Right renal pelvis (tissue), 4 donors: ENCODE data around the gene CCL17. TPM values are rescaled to one million over a fixed set of nuclear protein-coding genes. Genes with fewer than 3 reads are reported as not detected.

Experiments
- DNase-seq, 4 donors: peaks; one replicate each; pipeline ENCODE4 v3.0.0-alpha.2; 2013; ENCODE audit warnings: low read depth in 4 of 4, low spot score in 3 of 4, missing footprints in 1 of 4
- polyA plus RNA-seq, 4 donors: library from polyadenylated mRNA; unstranded; fragments of 120-200 nt; gene quantifications; one replicate each; pipeline ENCODE4 v1.2.1, GENCODE V29; 2013; ENCODE audit not compliant: insufficient read length in 4 of 4

The CCL17 gene
- polyA plus RNA-seq, 4 donors, result 0.13 to 0.32 TPM; not detected in 2

DNA sequence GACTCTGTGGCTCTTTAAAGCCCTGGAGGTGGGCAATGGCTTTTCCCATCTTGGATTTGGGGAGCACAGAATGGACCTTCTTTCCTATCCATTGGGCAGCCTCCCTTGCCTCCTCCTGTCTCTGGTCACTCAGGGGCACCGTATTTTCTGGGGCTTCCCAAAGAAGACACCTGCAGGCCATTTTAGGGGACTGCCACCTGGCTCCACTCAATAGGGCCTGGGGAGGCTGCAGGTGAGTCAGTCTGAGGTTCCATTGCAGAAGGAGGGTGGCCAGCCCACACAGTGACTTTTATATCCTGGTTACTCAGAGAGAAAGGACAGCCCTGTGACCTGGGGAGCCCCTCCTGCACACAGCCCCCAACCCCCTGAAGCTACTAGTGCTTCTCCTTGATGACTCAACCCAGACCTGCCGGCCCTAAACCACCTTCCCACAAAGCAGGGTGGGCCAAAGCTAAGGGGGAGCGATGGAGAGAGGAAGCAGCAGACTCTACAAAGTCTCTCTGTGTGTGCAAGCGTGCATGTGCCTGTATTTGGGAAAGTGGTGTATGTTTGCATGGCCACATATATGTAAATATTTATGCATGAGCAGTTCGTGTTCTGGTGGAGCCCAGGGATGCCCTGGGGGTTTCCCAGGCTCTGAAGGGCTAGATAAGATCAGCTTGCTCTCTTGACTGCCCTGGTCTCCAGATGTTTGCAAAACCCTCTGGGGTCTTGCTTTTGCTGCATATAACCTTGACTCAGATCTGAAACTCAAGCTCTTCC, 27.3 kb upstream of the CCL17 start:
- DNase-seq, result no peak

DNA sequence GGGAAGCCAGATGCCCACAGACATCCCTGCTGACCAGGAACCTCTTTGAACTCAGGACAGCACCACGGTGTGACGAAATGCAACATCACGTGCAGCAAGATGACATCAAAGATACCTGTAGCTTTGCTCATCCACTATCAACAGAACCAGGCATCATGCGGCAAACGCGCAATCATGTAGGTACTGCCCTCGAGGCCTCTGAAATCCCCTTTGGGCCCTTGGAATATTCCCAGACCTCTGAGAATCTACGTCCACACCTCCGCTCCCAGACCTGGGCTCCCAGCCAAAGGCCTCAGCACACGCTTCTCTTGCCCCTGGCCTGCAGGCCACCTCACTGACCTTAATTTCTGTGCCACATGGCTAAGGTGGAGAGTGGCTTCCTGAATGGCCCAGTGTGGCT, 25.0 kb upstream of the CCL17 start:
- no peak for DNase-seq

DNA sequence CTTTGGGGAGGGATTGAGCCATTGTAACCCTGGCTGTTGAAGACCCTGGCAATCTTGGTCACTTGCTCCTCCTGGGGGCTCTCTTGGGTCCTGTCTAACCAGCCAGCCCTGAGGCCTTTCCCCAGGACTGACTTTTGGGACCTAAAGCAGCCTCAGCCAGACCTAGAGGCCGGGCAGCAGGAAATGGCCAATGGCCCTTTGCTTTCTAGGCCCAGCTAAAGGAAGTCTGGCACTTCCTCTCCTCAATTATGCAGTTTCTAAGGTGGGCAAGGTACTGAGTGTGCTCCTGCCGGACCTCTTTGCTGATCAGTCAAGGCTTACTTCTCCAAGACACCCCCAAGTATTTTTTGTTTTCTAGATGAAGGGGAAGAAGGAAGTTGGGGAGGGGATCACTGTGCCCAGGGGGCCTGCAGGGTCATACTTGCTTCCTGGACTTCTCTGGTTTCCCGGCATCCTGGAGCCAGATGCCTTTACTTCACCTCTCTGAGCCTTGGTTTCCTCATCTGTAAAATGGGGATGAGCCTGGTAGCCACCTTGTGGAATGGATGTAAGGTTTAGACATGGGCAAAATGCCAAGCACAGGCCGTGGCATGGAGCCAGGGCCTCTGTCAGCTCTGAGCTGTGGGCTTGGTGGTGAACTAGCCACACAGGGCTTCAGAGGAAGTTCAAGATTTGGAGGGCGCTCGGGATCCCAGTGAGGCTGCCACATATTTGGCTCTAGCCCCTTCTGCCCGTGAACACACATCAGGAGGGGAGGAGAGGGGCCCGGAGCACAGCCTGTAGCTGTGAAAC, 23.7 kb upstream of the CCL17 start:
- no peak for DNase-seq

DNA sequence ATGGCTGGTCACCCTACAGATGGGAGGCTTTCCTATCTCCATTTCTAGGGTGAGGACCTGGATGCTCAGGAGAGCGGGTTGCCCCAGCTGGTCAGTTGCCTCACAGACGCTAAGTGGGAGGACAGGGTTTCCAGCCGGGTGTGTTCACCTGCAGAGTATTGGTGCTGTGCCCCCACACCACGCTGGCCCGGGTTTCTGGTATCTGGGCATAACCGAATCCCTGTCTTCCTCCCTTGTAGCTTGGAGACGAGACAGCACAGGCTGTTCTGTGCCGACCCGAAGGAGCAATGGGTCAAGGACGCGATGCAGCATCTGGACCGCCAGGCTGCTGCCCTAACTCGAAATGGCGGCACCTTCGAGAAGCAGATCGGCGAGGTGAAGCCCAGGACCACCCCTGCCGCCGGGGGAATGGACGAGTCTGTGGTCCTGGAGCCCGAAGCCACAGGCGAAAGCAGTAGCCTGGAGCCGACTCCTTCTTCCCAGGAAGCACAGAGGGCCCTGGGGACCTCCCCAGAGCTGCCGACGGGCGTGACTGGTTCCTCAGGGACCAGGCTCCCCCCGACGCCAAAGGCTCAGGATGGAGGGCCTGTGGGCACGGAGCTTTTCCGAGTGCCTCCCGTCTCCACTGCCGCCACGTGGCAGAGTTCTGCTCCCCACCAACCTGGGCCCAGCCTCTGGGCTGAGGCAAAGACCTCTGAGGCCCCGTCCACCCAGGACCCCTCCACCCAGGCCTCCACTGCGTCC, 22.6 kb upstream of the CCL17 start:
- DNase-seq, result no peak

DNA sequence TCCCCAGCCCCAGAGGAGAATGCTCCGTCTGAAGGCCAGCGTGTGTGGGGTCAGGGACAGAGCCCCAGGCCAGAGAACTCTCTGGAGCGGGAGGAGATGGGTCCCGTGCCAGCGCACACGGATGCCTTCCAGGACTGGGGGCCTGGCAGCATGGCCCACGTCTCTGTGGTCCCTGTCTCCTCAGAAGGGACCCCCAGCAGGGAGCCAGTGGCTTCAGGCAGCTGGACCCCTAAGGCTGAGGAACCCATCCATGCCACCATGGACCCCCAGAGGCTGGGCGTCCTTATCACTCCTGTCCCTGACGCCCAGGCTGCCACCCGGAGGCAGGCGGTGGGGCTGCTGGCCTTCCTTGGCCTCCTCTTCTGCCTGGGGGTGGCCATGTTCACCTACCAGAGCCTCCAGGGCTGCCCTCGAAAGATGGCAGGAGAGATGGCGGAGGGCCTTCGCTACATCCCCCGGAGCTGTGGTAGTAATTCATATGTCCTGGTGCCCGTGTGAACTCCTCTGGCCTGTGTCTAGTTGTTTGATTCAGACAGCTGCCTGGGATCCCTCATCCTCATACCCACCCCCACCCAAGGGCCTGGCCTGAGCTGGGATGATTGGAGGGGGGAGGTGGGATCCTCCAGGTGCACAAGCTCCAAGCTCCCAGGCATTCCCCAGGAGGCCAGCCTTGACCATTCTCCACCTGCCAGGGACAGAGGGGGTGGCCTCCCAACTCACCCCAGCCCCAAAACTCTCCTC, 21.9 kb upstream of the CCL17 start:
- no peak for DNase-seq

DNA sequence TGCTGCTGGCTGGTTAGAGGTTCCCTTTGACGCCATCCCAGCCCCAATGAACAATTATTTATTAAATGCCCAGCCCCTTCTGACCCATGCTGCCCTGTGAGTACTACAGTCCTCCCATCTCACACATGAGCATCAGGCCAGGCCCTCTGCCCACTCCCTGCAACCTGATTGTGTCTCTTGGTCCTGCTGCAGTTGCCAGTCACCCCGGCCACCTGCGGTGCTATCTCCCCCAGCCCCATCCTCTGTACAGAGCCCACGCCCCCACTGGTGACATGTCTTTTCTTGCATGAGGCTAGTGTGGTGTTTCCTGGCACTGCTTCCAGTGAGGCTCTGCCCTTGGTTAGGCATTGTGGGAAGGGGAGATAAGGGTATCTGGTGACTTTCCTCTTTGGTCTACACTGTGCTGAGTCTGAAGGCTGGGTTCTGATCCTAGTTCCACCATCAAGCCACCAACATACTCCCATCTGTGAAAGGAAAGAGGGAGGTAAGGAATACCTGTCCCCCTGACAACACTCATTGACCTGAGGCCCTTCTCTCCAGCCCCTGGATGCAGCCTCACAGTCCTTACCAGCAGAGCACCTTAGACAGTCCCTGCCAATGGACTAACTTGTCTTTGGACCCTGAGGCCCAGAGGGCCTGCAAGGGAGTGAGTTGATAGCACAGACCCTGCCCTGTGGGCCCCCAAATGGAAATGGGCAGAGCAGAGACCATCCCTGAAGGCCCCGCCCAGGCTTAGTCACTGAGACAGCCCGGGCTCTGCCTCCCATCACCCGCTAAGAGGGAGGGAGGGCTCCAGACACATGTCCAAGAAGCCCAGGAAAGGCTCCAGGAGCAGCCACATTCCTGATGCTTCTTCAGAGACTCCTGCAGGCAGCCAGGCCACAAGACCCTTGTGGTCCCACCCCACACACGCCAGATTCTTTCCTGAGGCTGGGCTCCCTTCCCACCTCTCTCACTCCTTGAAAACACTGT, 21.0 kb upstream of the CCL17 start:
- DNase-seq, result no peak

DNA sequence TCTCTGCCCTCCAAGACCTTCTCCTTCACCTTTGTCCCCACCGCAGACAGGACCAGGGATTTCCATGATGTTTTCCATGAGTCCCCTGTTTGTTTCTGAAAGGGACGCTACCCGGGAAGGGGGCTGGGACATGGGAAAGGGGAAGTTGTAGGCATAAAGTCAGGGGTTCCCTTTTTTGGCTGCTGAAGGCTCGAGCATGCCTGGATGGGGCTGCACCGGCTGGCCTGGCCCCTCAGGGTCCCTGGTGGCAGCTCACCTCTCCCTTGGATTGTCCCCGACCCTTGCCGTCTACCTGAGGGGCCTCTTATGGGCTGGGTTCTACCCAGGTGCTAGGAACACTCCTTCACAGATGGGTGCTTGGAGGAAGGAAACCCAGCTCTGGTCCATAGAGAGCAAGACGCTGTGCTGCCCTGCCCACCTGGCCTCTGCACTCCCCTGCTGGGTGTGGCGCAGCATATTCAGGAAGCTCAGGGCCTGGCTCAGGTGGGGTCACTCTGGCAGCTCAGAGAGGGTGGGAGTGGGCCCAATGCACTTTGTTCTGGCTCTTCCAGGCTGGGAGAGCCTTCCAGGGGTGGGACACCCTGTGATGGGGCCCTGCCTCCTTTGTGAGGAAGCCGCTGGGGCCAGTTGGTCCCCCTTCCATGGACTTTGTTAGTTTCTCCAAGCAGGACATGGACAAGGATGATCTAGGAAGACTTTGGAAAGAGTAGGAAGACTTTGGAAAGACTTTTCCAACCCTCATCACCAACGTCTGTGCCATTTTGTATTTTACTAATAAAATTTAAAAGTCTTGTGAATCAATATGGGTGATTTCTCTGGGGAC, 20.1 kb upstream of the CCL17 start:
- DNase-seq, result no peak

DNA sequence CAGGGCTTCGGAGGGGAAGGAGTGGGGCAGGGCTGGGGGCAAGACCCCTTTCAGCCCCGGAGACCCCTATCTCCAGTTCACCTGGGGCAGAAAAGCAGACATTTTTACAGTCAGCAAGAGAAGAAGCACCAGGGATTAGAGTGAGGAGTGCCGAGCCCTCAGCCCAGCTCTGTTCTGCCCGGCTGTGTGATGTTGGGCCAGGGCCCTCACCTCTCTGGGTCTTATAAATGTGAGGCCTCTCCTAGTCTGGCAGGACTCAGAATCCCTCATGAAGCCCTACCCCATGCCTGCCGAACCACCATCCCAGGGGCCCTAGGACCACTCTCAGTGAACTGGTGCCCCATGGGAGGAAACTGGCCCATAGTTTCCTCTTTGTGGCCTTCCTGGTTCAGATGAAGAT, 19.5 kb upstream of the CCL17 start:
- DNase-seq, result no peak

DNA sequence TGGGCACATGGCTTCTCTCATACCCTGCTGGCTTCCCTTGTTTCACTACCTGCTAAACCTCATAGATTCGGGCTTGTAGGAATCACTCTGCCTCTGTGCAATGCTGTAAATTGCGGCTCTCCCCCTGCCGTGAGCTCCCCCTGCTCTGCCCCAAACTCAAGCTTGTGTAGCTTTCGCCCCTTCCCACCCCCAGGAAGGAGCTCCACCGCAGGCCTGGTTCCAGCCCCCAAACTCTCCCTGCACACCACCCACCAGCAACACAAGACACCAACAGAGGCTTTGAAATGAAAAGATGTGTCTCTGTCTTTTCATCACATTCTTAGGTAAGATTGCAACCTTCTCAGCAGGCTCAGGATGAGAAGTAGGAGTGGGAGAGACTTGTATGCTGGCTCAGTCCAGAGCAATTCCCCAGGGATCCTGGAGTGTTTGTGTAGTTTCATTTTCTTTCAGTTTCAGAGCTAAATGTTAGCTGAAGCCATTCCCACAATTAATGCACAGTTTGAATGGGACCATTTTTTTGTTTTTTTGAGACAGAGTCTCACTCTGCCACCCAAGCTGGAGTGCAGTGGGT, 18.1 kb upstream of the CCL17 start:
- DNase-seq, result no peak

DNA sequence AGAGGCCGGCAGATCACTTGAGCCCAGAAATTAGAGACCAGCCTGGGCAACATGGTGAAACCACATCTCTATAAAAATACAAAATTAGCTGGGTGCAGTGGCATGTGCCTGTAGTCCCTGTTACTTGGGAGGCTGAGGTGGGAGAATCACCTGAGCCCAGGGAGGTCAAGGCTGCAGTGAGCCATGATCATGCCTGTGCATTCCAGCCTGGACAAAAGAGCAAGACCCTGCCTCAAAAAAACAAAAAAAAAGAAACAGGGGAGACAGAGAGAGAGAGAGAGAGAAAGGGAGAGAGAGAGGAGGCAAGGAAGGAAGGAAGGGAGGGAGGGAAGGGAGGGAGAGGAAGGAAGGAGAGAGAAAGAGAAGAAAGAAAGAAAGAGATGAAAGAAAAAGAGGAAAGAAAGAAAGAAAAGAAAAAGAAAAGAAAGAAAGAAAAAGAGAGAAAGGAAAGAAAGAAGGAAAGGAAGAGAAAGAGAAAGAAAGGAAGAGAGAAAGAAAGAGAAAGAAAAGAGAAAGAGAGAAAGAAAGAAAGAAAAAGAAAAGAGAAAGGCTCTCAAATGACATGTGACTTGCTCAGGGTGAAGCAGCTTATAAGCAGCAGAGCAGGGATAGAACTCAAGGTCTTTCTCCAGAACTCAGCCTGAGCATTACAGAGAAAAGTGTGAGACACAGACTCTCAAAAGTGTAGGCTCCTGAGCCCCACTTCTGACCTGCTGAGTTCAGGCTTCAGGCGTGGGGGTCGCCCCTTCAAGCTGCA, 16.8 kb upstream of the CCL17 start:
- DNase-seq, result no peak

DNA sequence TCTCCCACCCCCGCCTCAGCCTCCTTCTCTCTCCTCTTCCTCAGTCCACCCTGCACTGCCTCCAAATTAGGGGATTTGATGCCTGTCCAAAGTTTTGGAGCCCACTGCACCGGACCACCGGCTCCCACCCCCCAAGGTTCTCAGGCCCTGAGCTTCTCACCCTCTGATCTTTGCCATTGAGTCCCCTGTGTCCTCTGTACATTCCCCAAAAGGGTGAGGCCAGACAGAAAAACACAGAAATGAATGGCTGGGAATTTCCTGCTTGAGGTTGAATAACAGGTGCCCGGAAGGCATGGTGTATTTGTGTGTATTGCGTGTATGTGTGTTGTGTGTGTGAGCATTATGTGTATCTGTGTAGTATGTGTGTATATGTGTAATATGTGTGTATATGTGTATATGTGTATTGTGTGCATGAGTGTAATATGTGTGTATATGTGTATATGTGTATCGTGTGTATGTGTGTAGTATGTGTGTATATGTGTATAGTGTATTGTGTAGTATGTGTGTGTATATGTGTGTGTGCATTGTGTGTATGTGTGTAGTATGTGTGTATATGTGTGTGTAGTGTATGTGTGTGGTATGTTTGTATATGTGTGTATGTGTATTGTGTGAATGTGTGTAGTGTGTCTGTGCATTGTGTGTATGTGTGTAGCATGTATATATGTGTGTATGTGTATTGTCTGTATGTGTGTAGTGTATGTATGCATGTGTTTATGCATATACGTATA, 16.0 kb upstream of the CCL17 start:
- DNase-seq, result no peak

DNA sequence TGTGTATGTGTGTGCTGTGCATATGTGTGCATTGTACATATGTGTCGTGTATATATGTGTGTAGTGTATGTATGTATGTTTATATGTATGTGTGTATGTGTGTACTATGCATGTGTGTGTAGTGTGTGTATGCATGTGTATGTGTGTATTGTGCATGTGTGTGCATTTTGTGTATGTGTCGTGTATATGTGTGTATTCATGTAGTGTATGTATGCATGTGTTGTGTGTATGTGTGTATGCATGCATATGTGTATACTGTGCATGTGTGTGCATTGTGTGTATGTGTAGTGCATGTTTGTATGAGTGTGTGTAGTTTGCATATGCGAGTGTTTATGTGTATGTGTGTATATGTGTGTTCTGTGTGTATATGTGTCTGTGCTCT, 15.5 kb upstream of the CCL17 start:
- no peak for DNase-seq

DNA sequence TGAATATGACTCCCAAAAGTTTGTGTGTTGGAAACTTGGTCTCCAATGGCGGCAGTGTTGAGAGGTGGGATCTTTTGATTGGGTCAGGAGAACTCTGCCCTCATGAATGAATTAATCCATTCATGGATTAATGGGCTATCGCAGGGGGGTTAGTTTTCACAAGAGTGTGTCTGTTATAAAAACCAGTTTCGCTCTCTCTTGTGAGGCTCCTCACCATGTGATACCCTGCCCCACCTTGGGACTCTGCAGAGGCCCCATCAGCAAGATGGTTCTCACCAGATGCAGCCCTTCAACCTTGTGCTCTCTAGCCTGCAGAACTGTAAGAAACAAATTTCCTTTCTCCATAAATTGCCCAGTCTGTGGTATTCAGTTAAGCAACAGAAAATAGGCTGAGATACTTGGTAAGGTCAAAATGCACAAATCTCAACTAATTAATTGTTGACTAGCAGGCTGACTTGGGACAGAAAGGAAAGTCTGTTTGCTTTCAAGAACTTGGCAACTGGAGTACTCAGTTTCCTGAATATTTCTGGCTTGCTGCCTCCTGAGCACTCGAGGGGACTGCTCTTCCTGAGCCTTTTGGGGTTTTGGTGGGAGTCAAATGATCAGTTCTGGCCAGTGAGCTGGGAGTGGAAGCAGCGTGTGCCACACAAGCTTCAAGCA, 13.8 kb upstream of the CCL17 start:
- DNase-seq, result peak in 2 of 4 donors; percentile 47 to 51

DNA sequence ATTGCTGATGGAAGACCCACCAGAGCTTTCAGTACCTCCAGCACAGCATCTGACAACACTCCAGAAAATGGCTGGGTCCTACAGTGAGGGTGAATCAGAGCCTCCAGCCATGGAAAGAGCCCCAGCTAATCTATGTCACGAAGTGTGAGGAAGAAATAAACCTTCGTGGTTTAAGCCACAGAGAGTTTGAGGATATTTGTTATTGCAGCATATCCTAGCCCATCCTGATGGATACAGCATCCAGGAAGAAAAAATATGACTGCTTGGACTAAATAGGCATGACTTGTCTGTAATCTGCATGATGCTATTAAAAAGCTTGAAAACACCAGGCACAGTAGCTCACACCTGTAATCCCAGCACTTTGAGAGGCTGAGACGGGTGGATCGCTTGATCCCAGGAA, 13.3 kb upstream of the CCL17 start:
- no peak for DNase-seq

DNA sequence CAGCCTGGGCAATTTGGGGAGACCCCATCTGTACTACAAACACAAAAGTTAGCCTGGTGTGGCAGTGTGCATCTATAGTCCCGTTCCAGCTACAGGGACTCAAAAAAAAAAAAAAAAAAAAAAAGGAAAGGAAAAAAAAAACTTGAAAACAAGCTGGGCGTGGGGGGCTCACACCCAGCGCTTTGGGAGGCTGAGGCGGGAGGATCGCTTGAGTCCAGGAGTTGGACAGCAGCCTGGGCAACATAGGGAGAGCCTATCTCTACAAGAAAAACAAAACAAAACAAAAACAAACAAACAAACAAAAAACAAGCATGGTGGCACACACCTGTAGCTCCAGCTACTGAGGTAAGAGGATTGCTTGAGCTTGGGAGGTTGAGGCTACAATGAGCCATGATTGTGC, 12.9 kb upstream of the CCL17 start:
- DNase-seq, result no peak

DNA sequence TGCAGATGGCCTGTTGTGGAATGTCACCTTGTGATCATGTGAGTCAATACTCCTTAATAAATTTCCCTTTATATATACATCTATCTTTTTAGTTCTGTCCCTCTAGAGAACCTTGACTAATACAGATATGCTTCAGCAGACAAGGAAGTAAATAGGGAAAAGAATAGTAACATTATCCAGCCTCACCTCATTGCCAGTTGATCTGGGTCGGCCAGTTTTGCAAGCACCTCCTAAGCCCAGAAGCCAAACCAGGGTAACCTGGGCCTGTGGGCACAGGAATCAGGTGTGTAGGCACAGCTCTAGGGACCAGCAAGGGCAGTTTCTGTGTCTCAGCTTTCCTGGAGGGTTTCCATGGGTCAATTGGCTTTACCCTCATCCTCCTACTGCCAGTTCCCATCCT, 11.9 kb upstream of the CCL17 start:
- DNase-seq, result no peak

DNA sequence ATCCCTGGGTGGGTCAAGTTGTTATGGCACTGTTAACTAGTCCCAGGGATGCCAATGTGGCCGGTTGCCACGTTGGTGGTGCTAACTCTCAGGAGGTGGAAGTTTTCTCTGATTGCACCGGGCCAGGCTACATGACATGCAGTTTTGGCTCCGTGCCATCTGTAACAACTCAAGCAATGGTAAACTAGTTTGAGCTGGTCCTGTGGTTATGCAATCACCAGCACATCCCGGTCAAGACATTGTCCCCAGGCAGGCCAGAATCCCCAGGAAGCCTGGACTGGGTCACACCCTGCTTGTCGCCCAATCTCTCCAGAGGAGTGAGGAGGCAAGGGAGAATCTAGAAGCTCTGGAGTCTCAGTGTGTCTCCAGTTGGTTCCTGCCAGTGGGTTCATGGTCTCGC, 10.1 kb upstream of the CCL17 start:
- no peak for DNase-seq
